Stimulated activated CD4-positive, alpha-beta T cell treated with anti-CD3 and anti-CD28 coated beads, Interleukin-4, amount 100 ng/mL, for 24 hours (primary cell): ENCODE results near the gene TACC2.

Experiments used
- DNase-seq: peaks from one replicate; pipeline ENCODE4 v3.0.0-alpha.2; 2020

Gene TACC2

GRCh38 chr10:122303271-122304053, 314.5 kb downstream of the TACC2 start:
- no peak for DNase-seq
